CD4-positive, alpha-beta T cell treated with Interleukin-6 for 4 hours (primary cell): Measurements from ENCODE around the gene RORC.
"Not testable (repeated sequence)": the region's sequence is repeated elsewhere in the genome, so short reads cannot be mapped to it uniquely, and the experiment has no call there.

Source experiments
- DNase-seq: peaks from one replicate; pipeline ENCODE4 v3.0.0-alpha.2; 2020; ENCODE audit warnings: mixed read lengths

RORC gene

GRCh38 chr1:151768351-151769066 is 63.1 kb downstream of the RORC start:
- DNase-seq: not testable (repeated sequence)

- DNase-seq: no peak
Observed at GRCh38 chr1:151763990-151764389, 67.6 kb downstream of the RORC start.

GRCh38 chr1:151762941-151763921 is 68.4 kb downstream of the RORC start, which contains the start of gene MRPL9:
MRPL9 (minus strand) TSS chr1:151763496; CDS start chr1:151763479, 17 bp downstream.
- peak; percentile 85 for DNase-seq

GRCh38 chr1:151760597-151761385 is 70.8 kb downstream of the RORC start:
- no peak for DNase-seq

GRCh38 chr1:151759241-151759640 is 72.4 kb downstream of the RORC start:
- no peak for DNase-seq

- DNase-seq: no peak
Observed at GRCh38 chr1:151756291-151756690, 75.3 kb downstream of the RORC start.
